PC-9 (cell line): Measurements from ENCODE around the gene KRT38. TPM values are rescaled to one million over a fixed set of nuclear protein-coding genes. Genes with fewer than 3 reads are reported as not detected.

Experiments used
- BruUV-seq: library from RNA; stranded (reverse); fragments of 400-500 nt; replicated peaks from 2 replicates; lab custom pipeline; 2021; lab: Mats Ljungman, UMichigan
- CTCF ChIA-PET: fragments of 300-600 bp; sonication (Branson Sonifier 250); formaldehyde crosslinking; loops from one replicate; lab custom pipeline; 2022; ENCODE audit warnings: antibody characterized with exemption; lab: Charles Lee
- POLR2A ChIA-PET: fragments of 300-600 bp; sonication (Branson Sonifier 250); formaldehyde crosslinking; loops from one replicate; lab custom pipeline; 2022; ENCODE audit warnings: antibody characterized with exemption; ENCODE audit not compliant: unreplicated experiment; lab: Charles Lee
- DNase-seq, 2 experiments: peaks; one replicate each; pipeline versions ENCODE4 v3.0.0 to v3.0.0-alpha.2; 2015 to 2022; ENCODE audit warnings: mixed read lengths in 1 of 2
- H2AFZ ChIP-seq: fragments of 200-600 bp; sonication (generic); 2 replicates; pipeline ENCODE4 v1.8.1; 2017; ENCODE audit warnings: antibody characterized with exemption
- H3F3A ChIP-seq: fragments of 200-600 bp; sonication (generic); 2 replicates; pipeline ENCODE4 v1.8.1; 2017; ENCODE audit warnings: antibody characterized with exemption, mild to moderate bottlenecking, low read depth; ENCODE audit not compliant: insufficient read depth
- H3K27ac ChIP-seq: fragments of 200-600 bp; sonication (generic); 2 replicates; pipeline ENCODE4 v1.6.1; 2016; ENCODE audit warnings: mixed run types
- H3K27me3 ChIP-seq: fragments of 200-600 bp; sonication (generic); 2 replicates; pipeline ENCODE4 v1.6.1; 2016; ENCODE audit warnings: low read depth, mixed run types; ENCODE audit not compliant: insufficient read depth
- H3K36me3 ChIP-seq: fragments of 200-600 bp; sonication (generic); 2 replicates; pipeline ENCODE4 v1.6.1; 2016; ENCODE audit warnings: low read depth, mixed run types
- H3K4me1 ChIP-seq: fragments of 200-600 bp; sonication (generic); replicated peaks from 2 replicates; pipeline ENCODE4 v1.6.1; 2016; ENCODE audit warnings: mixed run types; ENCODE audit not compliant: insufficient read depth
- H3K4me2 ChIP-seq: fragments of 200-600 bp; sonication (generic); 2 replicates; pipeline ENCODE4 v1.6.1; 2017; ENCODE audit warnings: mixed run types
- H3K4me3 ChIP-seq: fragments of 200-600 bp; sonication (generic); 2 replicates; pipeline ENCODE4 v1.6.1; 2016; ENCODE audit warnings: mixed run types
- H3K79me2 ChIP-seq: fragments of 200-600 bp; sonication (generic); 2 replicates; pipeline ENCODE4 v1.6.1; 2017; ENCODE audit warnings: low read depth, mixed run types
- H3K9me2 ChIP-seq: fragments of 200-600 bp; sonication (generic); 2 replicates; pipeline ENCODE4 v1.8.1; 2017; ENCODE audit warnings: mild to moderate bottlenecking; ENCODE audit not compliant: insufficient read depth
- H3K9me3 ChIP-seq: fragments of 200-600 bp; sonication (generic); 2 replicates; pipeline ENCODE4 v1.8.1; 2016; ENCODE audit warnings: low read depth; ENCODE audit not compliant: insufficient read depth
- H4K20me1 ChIP-seq: fragments of 200-600 bp; sonication (generic); 2 replicates; pipeline ENCODE4 v1.8.1; 2017; ENCODE audit not compliant: insufficient read depth
- EZH2 ChIP-seq: fragments of 200-600 bp; sonication (generic); IDR thresholded peaks from 2 replicates; pipeline ENCODE4 v1.8.0; 2017; ENCODE audit warnings: antibody characterized with exemption, low read depth
- intact Hi-C: fragments of 100-400 bp; cut with micrococcal nuclease; formaldehyde crosslinking; loops from one replicate; pipeline ENCODE4 v1.10.0; 2022; ENCODE audit not compliant: unreplicated experiment
- total RNA-seq: library from RNA; stranded (reverse); gene quantifications from 2 replicates; pipeline ENCODE4 v1.2.3, GENCODE V29; 2021
- TF ChIP-seq, protein P1 (sequence below): fragments of 200-600 bp; sonication (generic); conservative IDR thresholded peaks from 2 replicates; pipeline ENCODE4 v1.6.1; 2017; ENCODE audit warnings: mixed run types, antibody characterized with exemption, mild to moderate bottlenecking, moderate library complexity

Gene KRT38
- total RNA-seq, 1 experiment from 2014 or later = not detected

GRCh38 chr17:41421617-41422016, 19.2 kb downstream of the KRT38 start:
- Histone ChIP-seq H3K27ac (no peak overlapping the region), H3K9me2 (no peaks in the 10 kb centered on the region), H2AFZ (no peak overlapping the region), H3F3A (peaks cover 31% of the 10 kb centered on the region), H3K9me3 (no peaks in the 10 kb centered on the region), H4K20me1 (no peaks in the 10 kb centered on the region), H3K4me1 (peaks cover 52% of the 10 kb centered on the region), H3K36me3 (no peaks in the 10 kb centered on the region), H3K79me2 (no peaks in the 10 kb centered on the region), H3K4me2 (peak overlapping the region; percentile 32), H3K4me3 (no peak overlapping the region), H3K27me3 (no peaks in the 10 kb centered on the region)
- no peak for TF ChIP-seq EZH2
- TF ChIP-seq, protein P1, sequence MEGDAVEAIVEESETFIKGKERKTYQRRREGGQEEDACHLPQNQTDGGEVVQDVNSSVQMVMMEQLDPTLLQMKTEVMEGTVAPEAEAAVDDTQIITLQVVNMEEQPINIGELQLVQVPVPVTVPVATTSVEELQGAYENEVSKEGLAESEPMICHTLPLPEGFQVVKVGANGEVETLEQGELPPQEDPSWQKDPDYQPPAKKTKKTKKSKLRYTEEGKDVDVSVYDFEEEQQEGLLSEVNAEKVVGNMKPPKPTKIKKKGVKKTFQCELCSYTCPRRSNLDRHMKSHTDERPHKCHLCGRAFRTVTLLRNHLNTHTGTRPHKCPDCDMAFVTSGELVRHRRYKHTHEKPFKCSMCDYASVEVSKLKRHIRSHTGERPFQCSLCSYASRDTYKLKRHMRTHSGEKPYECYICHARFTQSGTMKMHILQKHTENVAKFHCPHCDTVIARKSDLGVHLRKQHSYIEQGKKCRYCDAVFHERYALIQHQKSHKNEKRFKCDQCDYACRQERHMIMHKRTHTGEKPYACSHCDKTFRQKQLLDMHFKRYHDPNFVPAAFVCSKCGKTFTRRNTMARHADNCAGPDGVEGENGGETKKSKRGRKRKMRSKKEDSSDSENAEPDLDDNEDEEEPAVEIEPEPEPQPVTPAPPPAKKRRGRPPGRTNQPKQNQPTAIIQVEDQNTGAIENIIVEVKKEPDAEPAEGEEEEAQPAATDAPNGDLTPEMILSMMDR = no peak
- no TSS peak for BruUV-seq
- ChIA-PET POLR2A (no interaction called here), CTCF (no interaction called here)
- no peak for DNase-seq
- intact Hi-C loops = no loop called here

DNA sequence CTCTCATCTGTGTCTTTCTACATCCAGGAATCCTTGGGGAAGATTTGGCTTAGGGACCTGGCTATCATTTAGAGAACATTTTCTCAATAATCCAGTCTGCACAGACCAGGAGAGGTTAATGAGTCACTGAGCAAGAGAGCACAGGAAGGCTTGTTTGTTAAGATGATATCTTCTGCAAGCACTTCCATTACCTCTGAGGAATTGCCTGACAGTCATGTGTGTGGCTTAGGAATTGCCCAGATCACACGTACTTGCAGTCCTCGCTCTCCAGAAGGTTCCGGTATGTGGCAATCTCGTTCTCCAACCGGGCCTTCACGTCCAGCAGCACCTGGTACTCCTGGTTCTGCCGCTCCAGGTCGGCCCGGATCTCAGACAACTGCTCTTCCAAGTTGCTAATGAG, 19.7 kb downstream of the KRT38 start:
- Histone ChIP-seq H3K9me3 (no peaks in the 10 kb centered on the region), H3K4me1 (peaks cover 57% of the 10 kb centered on the region), H3F3A (peaks cover 33% of the 10 kb centered on the region), H3K27me3 (no peaks in the 10 kb centered on the region), H3K4me3 (no peak overlapping the region), H3K79me2 (no peaks in the 10 kb centered on the region), H4K20me1 (no peaks in the 10 kb centered on the region), H3K27ac (no peak overlapping the region), H3K9me2 (no peaks in the 10 kb centered on the region), H3K4me2 (peak overlapping the region; percentile 32), H2AFZ (no peak overlapping the region), H3K36me3 (no peaks in the 10 kb centered on the region)
- no TSS peak for BruUV-seq
- TF ChIP-seq, protein P1 = no peak
- no peak for TF ChIP-seq EZH2
- intact Hi-C loops = no loop called here
- CTCF ChIA-PET = no interaction called here
- peak in 1 of 2 experiments; percentile 78 for DNase-seq
- POLR2A ChIA-PET = no interaction called here

DNA sequence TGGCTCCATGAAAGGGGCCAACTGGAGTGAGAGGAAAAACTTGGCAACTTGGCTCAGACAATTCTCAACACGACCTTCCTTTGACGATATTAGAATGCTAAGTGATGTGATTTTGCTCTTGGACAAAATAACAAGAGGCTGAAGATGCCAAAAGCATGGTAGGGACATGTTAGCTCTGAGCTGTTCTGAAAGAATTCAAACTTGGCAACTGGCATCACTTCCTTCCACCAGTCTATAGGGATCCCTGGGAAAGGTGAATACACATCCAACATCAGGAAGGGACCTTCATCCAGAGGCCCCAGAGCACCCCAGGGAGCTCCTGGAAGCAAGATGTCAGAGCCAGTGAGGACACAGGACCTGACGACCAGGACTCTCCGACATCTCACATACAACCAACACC, 20.6 kb downstream of the KRT38 start:
- H3K9me2 ChIP-seq = no peaks in the 10 kb centered on the region
- H4K20me1 ChIP-seq = no peaks in the 10 kb centered on the region
- intact Hi-C loops = no loop called here
- ChIA-PET CTCF (no interaction called here), POLR2A (interaction anchor here (0.6 kb wide), 1 partner anchor 234 kb away, joined by 4 read pairs; no protein-coding TSS in a partner anchor)
- H3K4me1 ChIP-seq = peaks cover 67% of the 10 kb centered on the region
- peaks cover 35% of the 10 kb centered on the region for H3F3A ChIP-seq
- no peaks in the 10 kb centered on the region for H3K79me2 ChIP-seq
- H3K36me3 ChIP-seq = no peaks in the 10 kb centered on the region
- no peak for TF ChIP-seq EZH2
- TF ChIP-seq, protein P1 = no peak
- no peak overlapping the region for H2AFZ ChIP-seq
- H3K9me3 ChIP-seq = no peaks in the 10 kb centered on the region
- no peaks in the 10 kb centered on the region for H3K27me3 ChIP-seq
- peak overlapping the region; percentile 32; the same call in 1 of the 2 replicates for H3K4me2 ChIP-seq
- DNase-seq = no peak
- no peak overlapping the region for H3K4me3 ChIP-seq
- no TSS peak for BruUV-seq
- H3K27ac ChIP-seq = no peak overlapping the region
